B cell (primary cell): ENCODE measurements around the gene TMEM79. TPM values are rescaled to one million over a fixed set of nuclear protein-coding genes. Genes with fewer than 3 reads are reported as not detected.

ENCODE experiments used
- ATAC-seq: fragments of 200-7000 bp; cut with Tn5 transposase; one replicate; pipeline ENCODE4 v1.10.0; 2021; ENCODE audit warnings: low read depth, mild to moderate bottlenecking, moderate number of reproducible peaks, moderate library complexity
- CTCF ChIA-PET: fragments of 350-600 bp; sonication (Branson Sonifier 250); formaldehyde crosslinking; loops from one replicate; lab custom pipeline; 2021; ENCODE audit warnings: antibody characterized with exemption, inconsistent platforms; lab: Charles Lee
- POLR2A ChIA-PET: fragments of 350-600 bp; sonication (Branson Sonifier 250); formaldehyde crosslinking; loops from one replicate; lab custom pipeline; 2021; ENCODE audit warnings: antibody characterized with exemption; lab: Charles Lee
- DNase-seq: peaks from one replicate; pipeline ENCODE4 v3.0.0; 2013
- H2AFZ ChIP-seq: 2 replicates; pipeline ENCODE4 v1.6.1; 2012; ENCODE audit warnings: mild to moderate bottlenecking, low read depth, low read length; ENCODE audit not compliant: insufficient read depth, poor library complexity, severe bottlenecking
- H3K27ac ChIP-seq, 2 donors: 1 replicate in 1 of 2; 2 replicates in 1 of 2; pipeline ENCODE4 v1.5.1; 2012 to 2013; ENCODE audit warnings: low read length in 2 of 2, mild to moderate bottlenecking in 2 of 2, moderate library complexity in 1 of 2
- H3K27me3 ChIP-seq, 4 experiments: fragments of 200-600 bp in 1 of 4; sonication (generic) in 1 of 4; replicated peaks in 1 of 4; 1 replicate in 2 of 4; 2 replicates in 2 of 4; pipeline versions ENCODE4 v1.6.1 to v1.7.0; 2013 to 2016; ENCODE audit warnings: low read length in 3 of 4, mild to moderate bottlenecking in 2 of 4, mixed read lengths in 1 of 4, moderate library complexity in 1 of 4; ENCODE audit not compliant: insufficient read depth in 4 of 4, control insufficient read depth in 3 of 4; ENCODE audit errors: control extremely low read depth in 1 of 4
- H3K36me3 ChIP-seq, 2 experiments: replicated peaks in 1 of 2; 1 replicate in 1 of 2; 2 replicates in 1 of 2; pipeline versions ENCODE4 v1.6.1 to v1.7.1; 2013; ENCODE audit warnings: low read length in 1 of 2; ENCODE audit not compliant: insufficient read depth in 2 of 2, control insufficient read depth in 1 of 2; ENCODE audit errors: control extremely low read depth in 1 of 2, extremely low read depth in 1 of 2
- H3K4me1 ChIP-seq, 2 donors: fragments of 200-600 bp in 1 of 2; sonication (generic) in 1 of 2; 1 replicate in 1 of 2; 2 replicates in 1 of 2; pipeline versions ENCODE4 v1.5.1 to v1.6.1; 2013 to 2017; ENCODE audit warnings: low read length in 2 of 2; ENCODE audit not compliant: control insufficient read depth in 2 of 2, insufficient read depth in 2 of 2
- H3K4me2 ChIP-seq: replicated peaks from 2 replicates; pipeline ENCODE3; 2012; ENCODE audit warnings: mild to moderate bottlenecking, low read depth, low read length; ENCODE audit not compliant: poor library complexity, severe bottlenecking
- H3K4me3 ChIP-seq, 5 experiments: fragments of 200-600 bp in 1 of 5; sonication (generic) in 1 of 5; 1 replicate in 3 of 5; 2 replicates in 2 of 5; pipeline versions ENCODE4 v1.5.1 to v1.7.0; 2011 to 2016; ENCODE audit warnings: low read length in 4 of 5, mild to moderate bottlenecking in 4 of 5, low read depth in 2 of 5, control low read depth in 1 of 5, moderate library complexity in 1 of 5; ENCODE audit not compliant: insufficient read depth in 1 of 5; ENCODE audit errors: control extremely low read depth in 1 of 5, extremely low read depth in 1 of 5
- H3K79me2 ChIP-seq: fragments of 200-600 bp; sonication (generic); one replicate; pipeline ENCODE4 v1.6.0; 2016; ENCODE audit warnings: low read length; ENCODE audit not compliant: control insufficient read depth, insufficient read depth
- H3K9ac ChIP-seq: fragments of 200-600 bp; sonication (generic); 2 replicates; pipeline ENCODE4 v1.6.1; 2017; ENCODE audit warnings: mild to moderate bottlenecking, low read length, moderate library complexity
- H3K9me3 ChIP-seq, 3 donors: one replicate each; pipeline versions ENCODE4 v1.6.1 to v1.7.1; 2013; ENCODE audit warnings: low read length in 2 of 3; ENCODE audit not compliant: control insufficient read depth in 2 of 3, insufficient read depth in 1 of 3; ENCODE audit errors: control extremely low read depth in 1 of 3
- H4K20me1 ChIP-seq: 2 replicates; pipeline ENCODE4 v1.6.0; 2012; ENCODE audit warnings: mild to moderate bottlenecking, low read length; ENCODE audit not compliant: insufficient read depth, control insufficient read depth, poor library complexity, severe bottlenecking
- H3K27ac Mint-ChIP-seq: one replicate; pipeline ENCODE4 v1.8.0; 2021; ENCODE audit warnings: mixed read lengths
- H3K27me3 Mint-ChIP-seq: one replicate; pipeline ENCODE4 v1.8.0; 2021; ENCODE audit warnings: mixed read lengths
- H3K4me1 Mint-ChIP-seq: one replicate; pipeline ENCODE4 v1.8.0; 2021; ENCODE audit warnings: mixed read lengths
- H3K4me3 Mint-ChIP-seq: one replicate; pipeline ENCODE4 v1.8.0; 2021; ENCODE audit warnings: mixed read lengths
- H3K9me3 Mint-ChIP-seq: one replicate; pipeline ENCODE4 v1.8.0; 2022; ENCODE audit warnings: mixed read lengths; ENCODE audit not compliant: insufficient read depth
- EZH2 ChIP-seq: IDR thresholded peaks from 2 replicates; pipeline ENCODE4 v1.6.1; 2012; ENCODE audit warnings: borderline replicate concordance, low read depth, mild to moderate bottlenecking, moderate library complexity, low read length; ENCODE audit not compliant: insufficient read depth, poor library complexity, severe bottlenecking
- WGBS: methylation state at CpG from one replicate; pipeline ENCODE4 v1.1.5; 2013; ENCODE audit warnings: missing lambda C conversion rate; ENCODE audit not compliant: insufficient coverage; 5-methylcytosine and 5-hydroxymethylcytosine counted together
- intact Hi-C: fragments of 100-400 bp; cut with micrococcal nuclease; formaldehyde crosslinking; loops from one replicate; pipeline ENCODE4 v1.10.0; 2022
- polyA plus RNA-seq: library from polyadenylated mRNA; depleted of rRNA; stranded (reverse); fragments of >200 nt; gene quantifications from 2 replicates; pipeline ENCODE4 v1.2.3, GENCODE V29; 2012
- total RNA-seq, 2 donors: library from RNA; stranded (reverse); fragments of 120-200 nt in 1 of 2; gene quantifications; 1 replicate in 1 of 2; 2 replicates in 1 of 2; pipeline versions ENCODE4 v1.2.3 to v1.2.4, GENCODE V29; 2013 to 2022
- TF ChIP-seq, protein P1 (sequence below): fragments of 200-600 bp; IDR thresholded peaks from one replicate; pipeline ENCODE4 v1.8.0; 2022; ENCODE audit warnings: antibody characterized with exemption, mild to moderate bottlenecking

TMEM79 gene
- total and polyA plus RNA-seq, 2 donors (not counting 1 experiment from before 2014, with no cell fraction given), result 11.5 to 19.1 TPM

DNA sequence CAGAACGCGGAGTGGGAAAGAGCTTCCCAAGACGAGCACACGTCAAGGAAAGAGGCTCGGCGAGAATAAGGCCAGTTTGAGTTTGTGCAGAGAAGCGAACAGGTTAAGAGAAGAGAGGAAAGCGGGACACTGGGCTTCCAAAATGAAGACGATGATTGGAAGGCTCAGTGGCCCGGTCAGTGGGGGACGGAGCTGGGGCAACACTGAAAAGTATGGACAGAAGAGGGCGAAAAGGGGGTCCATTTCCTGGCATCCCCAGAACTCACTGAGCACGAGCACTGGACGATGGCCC is 53.7 kb downstream of the TMEM79 start:
- no peak for ATAC-seq
- H2AFZ ChIP-seq, result peak overlapping the region; percentile 77

More for the DNA sequence above, 53.7 kb downstream of the TMEM79 start:
- Mint-ChIP-seq H3K4me3 (peak overlapping the region; percentile 97), H3K9me3 (no peaks in the 10 kb centered on the region), H3K27me3 (no peaks in the 10 kb centered on the region), H3K4me1 (peaks cover 35% of the 10 kb centered on the region), H3K27ac (peak overlapping the region; percentile 96)
- intact Hi-C loops, result loop anchor here (1.0 to 5.0 kb wide), 7 partner anchors 56 to 414 kb away; partner anchors contain the start of genes HDGF, MEF2D, MEX3A and PMF1
- Histone ChIP-seq H3K36me3 (peaks cover 0 to 28% of the 10 kb centered on the region in 2 experiments), H3K9me3 (no peaks in the 10 kb centered on the region), H3K4me2 (peak overlapping the region; percentile 79), H3K4me1 (peaks cover 13 to 19% of the 10 kb centered on the region in 2 donors), H3K27ac (peak overlapping the region; percentile 40 to 74), H4K20me1 (peaks cover 27% of the 10 kb centered on the region), H3K9ac (peak overlapping the region; percentile 81), H3K79me2 (peaks cover 37% of the 10 kb centered on the region), H3K27me3 (no peaks in the 10 kb centered on the region), H3K4me3 (peak overlapping the region; percentile 82 to 98 (median 87))
- no peak for DNase-seq
- WGBS, result 2% methylated on average over 14 of the region's 14 CpGs
- POLR2A ChIA-PET, result interaction anchor here (0.6 kb wide), 2 partner anchors 127 to 358 kb away, joined by 3 to 9 read pairs; no protein-coding TSS in a partner anchor
- TF ChIP-seq, protein P1, sequence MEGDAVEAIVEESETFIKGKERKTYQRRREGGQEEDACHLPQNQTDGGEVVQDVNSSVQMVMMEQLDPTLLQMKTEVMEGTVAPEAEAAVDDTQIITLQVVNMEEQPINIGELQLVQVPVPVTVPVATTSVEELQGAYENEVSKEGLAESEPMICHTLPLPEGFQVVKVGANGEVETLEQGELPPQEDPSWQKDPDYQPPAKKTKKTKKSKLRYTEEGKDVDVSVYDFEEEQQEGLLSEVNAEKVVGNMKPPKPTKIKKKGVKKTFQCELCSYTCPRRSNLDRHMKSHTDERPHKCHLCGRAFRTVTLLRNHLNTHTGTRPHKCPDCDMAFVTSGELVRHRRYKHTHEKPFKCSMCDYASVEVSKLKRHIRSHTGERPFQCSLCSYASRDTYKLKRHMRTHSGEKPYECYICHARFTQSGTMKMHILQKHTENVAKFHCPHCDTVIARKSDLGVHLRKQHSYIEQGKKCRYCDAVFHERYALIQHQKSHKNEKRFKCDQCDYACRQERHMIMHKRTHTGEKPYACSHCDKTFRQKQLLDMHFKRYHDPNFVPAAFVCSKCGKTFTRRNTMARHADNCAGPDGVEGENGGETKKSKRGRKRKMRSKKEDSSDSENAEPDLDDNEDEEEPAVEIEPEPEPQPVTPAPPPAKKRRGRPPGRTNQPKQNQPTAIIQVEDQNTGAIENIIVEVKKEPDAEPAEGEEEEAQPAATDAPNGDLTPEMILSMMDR, result no peak
- TF ChIP-seq EZH2, result no peak
- CTCF ChIA-PET, result interaction anchor here (0.8 to 1.0 kb wide), 3 partner anchors 48 to 320 kb away, joined by 3 to 4 read pairs (median 4); no protein-coding TSS in a partner anchor
